Measurements from ENCODE around the gene SCRN1. TPM values are rescaled to one million over a fixed set of nuclear protein-coding genes. Genes with fewer than 3 reads are reported as not detected.

Gene SCRN1
- total RNA-seq, 6 donors from 2014 or later: 13.3 to 45.5 (median 30.5) TPM

DNA sequence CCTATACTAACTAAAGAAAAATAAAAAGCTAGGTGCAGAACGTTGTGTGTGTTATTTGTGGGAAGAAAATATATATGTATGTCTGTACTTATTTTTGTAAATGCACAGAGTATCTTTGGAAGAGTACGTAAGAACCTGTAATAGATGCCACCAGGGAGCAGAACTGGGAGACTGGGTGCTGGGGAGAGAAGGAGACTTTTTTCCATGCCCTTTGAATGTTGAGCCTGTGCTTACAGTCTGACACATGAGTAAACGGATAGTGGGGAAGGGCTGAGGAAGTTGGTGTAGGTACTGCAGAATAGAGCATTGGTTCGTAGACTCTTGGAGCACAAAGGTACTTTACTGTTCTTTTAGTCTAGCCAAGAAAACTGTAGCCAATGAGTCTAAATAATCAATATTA lies 1.3 kb upstream of the SCRN1 start:
- 81 to 85% methylated on average over 4 of the region's 4 CpGs for WGBS, 2 donors
- DNase-seq: no peak
- peaks cover 4 to 32% (median 7%) of the 10 kb centered on the region in 4 donors for H3K4me1 ChIP-seq

GRCh38 chr7:29988424-29989256 lies 961 bp downstream of the SCRN1 start:
- Histone ChIP-seq H3K27me3 (peaks cover 0 to 6% (median 0%) of the 10 kb centered on the region in 4 donors), H3K4me3 (peak overlapping the region; percentile 72 to 86 (median 79)), H3K36me3 (no peaks in the 10 kb centered on the region), H3K4me1 (peaks cover 4 to 32% (median 7%) of the 10 kb centered on the region in 4 donors), H3K9me3 (peaks cover 6 to 10% (median 9%) of the 10 kb centered on the region in 4 donors), H3K27ac (peak overlapping the region; percentile 84 to 88 (median 87))
- WGBS, 2 donors: 17 to 21% methylated on average over 29 to 36 of the region's 75 CpGs
- TF ChIP-seq POLR2AphosphoS5 (IDR thresholded peaks at IDR 0.05): no peak
- peak in 1 of 4 donors; percentile 46 for TF ChIP-seq POLR2A (IDR thresholded peaks at IDR 0.05)
- peak; percentile 59 to 93 for DNase-seq
- peak; percentile 32 to 81 for ATAC-seq (ENCODE audit: low FRiP score in 2 of 2)

More for the DNA sequence above, 1.3 kb upstream of the SCRN1 start:
- TF ChIP-seq POLR2A (IDR thresholded peaks at IDR 0.05) (no peak), POLR2AphosphoS5 (IDR thresholded peaks at IDR 0.05) (no peak)
- Histone ChIP-seq H3K9me3 (peaks cover 8 to 13% (median 10%) of the 10 kb centered on the region in 4 donors), H3K27me3 (peaks cover 0 to 6% (median 0%) of the 10 kb centered on the region in 4 donors), H3K36me3 (no peaks in the 10 kb centered on the region), H3K4me3 (no peak overlapping the region), H3K27ac (no peak overlapping the region)
- no peak for ATAC-seq (ENCODE audit: low FRiP score in 2 of 2)

- no peaks in the 10 kb centered on the region for H3K36me3 ChIP-seq
- WGBS, 2 donors: 49 to 57% methylated on average over 8 of the region's 8 CpGs
- peak overlapping the region; percentile 59 to 88 (median 86) for H3K27ac ChIP-seq
- H3K4me3 ChIP-seq: no peak overlapping the region
- H3K9me3 ChIP-seq: peaks cover 0 to 3% (median 1%) of the 10 kb centered on the region in 4 donors
- no peak for TF ChIP-seq POLR2A (IDR thresholded peaks at IDR 0.05)
- no peak for TF ChIP-seq POLR2AphosphoS5 (IDR thresholded peaks at IDR 0.05)
- no peak for TF ChIP-seq EP300 (IDR thresholded peaks at IDR 0.05)
- TF ChIP-seq, protein P1, sequence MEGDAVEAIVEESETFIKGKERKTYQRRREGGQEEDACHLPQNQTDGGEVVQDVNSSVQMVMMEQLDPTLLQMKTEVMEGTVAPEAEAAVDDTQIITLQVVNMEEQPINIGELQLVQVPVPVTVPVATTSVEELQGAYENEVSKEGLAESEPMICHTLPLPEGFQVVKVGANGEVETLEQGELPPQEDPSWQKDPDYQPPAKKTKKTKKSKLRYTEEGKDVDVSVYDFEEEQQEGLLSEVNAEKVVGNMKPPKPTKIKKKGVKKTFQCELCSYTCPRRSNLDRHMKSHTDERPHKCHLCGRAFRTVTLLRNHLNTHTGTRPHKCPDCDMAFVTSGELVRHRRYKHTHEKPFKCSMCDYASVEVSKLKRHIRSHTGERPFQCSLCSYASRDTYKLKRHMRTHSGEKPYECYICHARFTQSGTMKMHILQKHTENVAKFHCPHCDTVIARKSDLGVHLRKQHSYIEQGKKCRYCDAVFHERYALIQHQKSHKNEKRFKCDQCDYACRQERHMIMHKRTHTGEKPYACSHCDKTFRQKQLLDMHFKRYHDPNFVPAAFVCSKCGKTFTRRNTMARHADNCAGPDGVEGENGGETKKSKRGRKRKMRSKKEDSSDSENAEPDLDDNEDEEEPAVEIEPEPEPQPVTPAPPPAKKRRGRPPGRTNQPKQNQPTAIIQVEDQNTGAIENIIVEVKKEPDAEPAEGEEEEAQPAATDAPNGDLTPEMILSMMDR (IDR thresholded peaks at IDR 0.05): no peak
- ATAC-seq (ENCODE audit: low FRiP score in 2 of 2) (peak in 1 of 2 donors; percentile 35), DNase-seq (no peak)
- peaks cover 0 to 6% (median 0%) of the 10 kb centered on the region in 4 donors for H3K27me3 ChIP-seq
- peaks cover 4 to 32% (median 7%) of the 10 kb centered on the region in 4 donors for H3K4me1 ChIP-seq
Measured at GRCh38 chr7:29987811-29988317, 1.7 kb downstream of the SCRN1 start.

DNA sequence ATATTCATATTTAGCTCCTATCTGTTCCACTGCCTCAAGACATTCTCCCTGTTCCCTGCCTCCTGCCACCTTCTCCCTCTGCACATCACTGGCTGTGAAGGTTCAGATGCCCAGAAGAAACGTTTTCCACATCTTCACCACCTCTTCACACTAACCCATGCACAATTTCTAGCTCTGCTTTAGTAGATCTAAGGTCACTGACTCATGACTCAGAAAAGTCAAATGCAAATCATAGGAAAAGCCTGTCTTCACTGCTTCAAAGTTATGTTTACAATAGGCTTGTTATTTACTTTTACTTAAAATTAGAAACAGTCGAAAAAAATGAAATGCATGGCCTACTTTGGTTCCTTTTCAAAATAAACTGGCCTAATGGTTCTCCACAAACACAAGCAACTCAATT lies 2.5 kb downstream of the SCRN1 start:
- 37 to 46% methylated on average over 2 of the region's 2 CpGs for WGBS, 2 donors
- no peak for DNase-seq
- peaks cover 4 to 32% (median 7%) of the 10 kb centered on the region in 4 donors for H3K4me1 ChIP-seq
- H3K27ac ChIP-seq: no peak overlapping the region
- no peaks in the 10 kb centered on the region for H3K9me3 ChIP-seq
- ATAC-seq (ENCODE audit: low FRiP score in 2 of 2): no peak
- peaks cover 0 to 6% (median 0%) of the 10 kb centered on the region in 4 donors for H3K27me3 ChIP-seq
- TF ChIP-seq, protein P1 (IDR thresholded peaks at IDR 0.05): no peak
- no peak for TF ChIP-seq POLR2AphosphoS5 (IDR thresholded peaks at IDR 0.05)
- no peak for TF ChIP-seq EP300 (IDR thresholded peaks at IDR 0.05)
- TF ChIP-seq POLR2A (IDR thresholded peaks at IDR 0.05): no peak
- H3K4me3 ChIP-seq: no peak overlapping the region
- H3K36me3 ChIP-seq: no peaks in the 10 kb centered on the region

- ATAC-seq (ENCODE audit: low FRiP score in 2 of 2) (no peak), DNase-seq (no peak)
- TF ChIP-seq POLR2AphosphoS5 (IDR thresholded peaks at IDR 0.05): no peak
- no peak for TF ChIP-seq EP300 (IDR thresholded peaks at IDR 0.05)
- TF ChIP-seq POLR2A (IDR thresholded peaks at IDR 0.05): no peak
- TF ChIP-seq, protein P1 (IDR thresholded peaks at IDR 0.05): no peak
- no peaks in the 10 kb centered on the region for H3K36me3 ChIP-seq
- peaks cover 0 to 11% (median 0%) of the 10 kb centered on the region in 4 donors for H3K4me1 ChIP-seq
- no peaks in the 10 kb centered on the region for H3K27me3 ChIP-seq
- H3K27ac ChIP-seq: no peak overlapping the region
- H3K9me3 ChIP-seq: no peaks in the 10 kb centered on the region
- H3K4me3 ChIP-seq: no peak overlapping the region
Measured at GRCh38 chr7:29980151-29980550, 9.4 kb downstream of the SCRN1 start.
